Endothelial cell of umbilical vein (primary cell): ENCODE data around the gene FTO. TPM values are rescaled to one million over a fixed set of nuclear protein-coding genes. Genes with fewer than 3 reads are reported as not detected.

Source experiments
- BruUV-seq: library from RNA; stranded (reverse); fragments of 400-500 nt; replicated peaks from 2 replicates; lab custom pipeline; 2021; lab: Mats Ljungman, UMichigan
- CTCF ChIA-PET: fragments of 300-600, 350-600 bp; sonication (Branson Sonifier 250); formaldehyde crosslinking; loops from one replicate; lab custom pipeline; 2021; ENCODE audit warnings: antibody characterized with exemption, inconsistent platforms; lab: Charles Lee
- POLR2A ChIA-PET: fragments of 300-600, 350-600 bp; sonication (Branson Sonifier 250); formaldehyde crosslinking; loops from one replicate; lab custom pipeline; 2021; ENCODE audit warnings: antibody characterized with exemption, inconsistent platforms; lab: Charles Lee
- DNase-seq: peaks from one replicate; pipeline ENCODE4 v3.0.0-alpha.2; 2011; ENCODE audit warnings: low read depth, low spot score
- FAIRE-seq: peaks from 2 replicates; lab custom pipeline; 2011; peaks lifted over from hg19 to GRCh38; lab: Jason Lieb, UNC
- H2AFZ ChIP-seq: 2 replicates; pipeline ENCODE4 v1.6.0; 2012; ENCODE audit warnings: low read depth, low read length, control low read depth, inconsistent platforms
- H3K27ac ChIP-seq: 2 replicates; pipeline ENCODE4 v1.5.1; 2011; ENCODE audit warnings: low read depth, mild to moderate bottlenecking, control low read depth, low read length, moderate library complexity; ENCODE audit not compliant: insufficient read depth
- H3K27me3 ChIP-seq, 2 experiments: 2 replicates each; pipeline versions ENCODE4 v1.6.0 to v1.6.1; 2011; ENCODE audit warnings: low read length in 2 of 2, mixed read lengths in 1 of 2; ENCODE audit not compliant: control insufficient read depth in 2 of 2, insufficient read depth in 2 of 2
- H3K36me3 ChIP-seq, 2 experiments: 2 replicates in 1 of 2; 3 replicates in 1 of 2; pipeline ENCODE4 v1.5.1; 2011; ENCODE audit warnings: low read length in 2 of 2, mild to moderate bottlenecking in 1 of 2, moderate library complexity in 1 of 2; ENCODE audit not compliant: control insufficient read depth in 2 of 2, insufficient read depth in 2 of 2; ENCODE audit errors: extremely low read depth in 1 of 2
- H3K4me1 ChIP-seq: 3 replicates; pipeline ENCODE4 v1.5.1; 2011; ENCODE audit warnings: mild to moderate bottlenecking, low read length; ENCODE audit not compliant: control insufficient read depth, insufficient read depth; ENCODE audit errors: extremely low read depth
- H3K4me2 ChIP-seq: 2 replicates; pipeline ENCODE4 v1.6.1; 2011; ENCODE audit warnings: low read length, control low read depth, mixed read lengths; ENCODE audit not compliant: insufficient read depth
- H3K4me3 ChIP-seq, 3 experiments: fragments of 200-600 bp in 1 of 3; sonication (generic), shearing (Covaris generic) in 1 of 3; replicated peaks in 1 of 3; 2 replicates each; pipeline ENCODE4 v1.5.1; 2011 to 2016; ENCODE audit warnings: control low read depth in 3 of 3, low read length in 3 of 3, mild to moderate bottlenecking in 2 of 3, inconsistent platforms in 1 of 3, low read depth in 1 of 3, moderate library complexity in 1 of 3; ENCODE audit not compliant: insufficient read depth in 1 of 3
- H3K79me2 ChIP-seq: 2 replicates; pipeline ENCODE4 v1.6.0; 2012; ENCODE audit warnings: low read length, inconsistent platforms; ENCODE audit not compliant: control insufficient read depth, insufficient read depth
- H3K9ac ChIP-seq: replicated peaks from 2 replicates; pipeline ENCODE3; 2011; ENCODE audit warnings: low read length, control low read depth; ENCODE audit not compliant: insufficient read depth; ENCODE audit errors: extremely low read depth
- H3K9me1 ChIP-seq: replicated peaks from 3 replicates; pipeline ENCODE4 v1.6.0; 2011; ENCODE audit warnings: mild to moderate bottlenecking, low read length; ENCODE audit not compliant: control insufficient read depth, insufficient read depth; ENCODE audit errors: extremely low read depth
- H3K9me3 ChIP-seq: replicated peaks from 2 replicates; pipeline ENCODE4 v1.5.1; 2012; ENCODE audit warnings: low read length, inconsistent platforms; ENCODE audit not compliant: control insufficient read depth, insufficient read depth
- H4K20me1 ChIP-seq: replicated peaks from 2 replicates; pipeline ENCODE3; 2011; ENCODE audit warnings: mild to moderate bottlenecking, low read length; ENCODE audit not compliant: control insufficient read depth, insufficient read depth; ENCODE audit errors: extremely low read depth
- CTCF ChIP-seq, 2 donors: IDR thresholded peaks; 1 replicate in 1 of 2; 2 replicates in 1 of 2; pipeline ENCODE4 v1.5.1; 2011; ENCODE audit warnings: low read length in 2 of 2, mild to moderate bottlenecking in 2 of 2, moderate library complexity in 2 of 2, control low read depth in 1 of 2, inconsistent platforms in 1 of 2, low read depth in 1 of 2; ENCODE audit not compliant: insufficient read depth in 1 of 2; ENCODE audit errors: extremely low read depth in 1 of 2
- EZH2 ChIP-seq: IDR thresholded peaks from 2 replicates; pipeline ENCODE4 v1.6.1; 2012; ENCODE audit warnings: borderline replicate concordance, low read depth, mild to moderate bottlenecking, moderate library complexity, low read length, inconsistent platforms; ENCODE audit not compliant: severe bottlenecking
- FOS ChIP-seq: IDR thresholded peaks from 2 replicates; pipeline ENCODE4 v1.6.1; 2011; ENCODE audit warnings: mild to moderate bottlenecking, low read length, moderate library complexity, borderline replicate concordance; ENCODE audit not compliant: insufficient read depth
- GATA2 ChIP-seq: IDR thresholded peaks from 2 replicates; pipeline ENCODE4 v1.7.0; 2011; ENCODE audit warnings: low read depth, mild to moderate bottlenecking, moderate library complexity, mixed read lengths, low read length; ENCODE audit not compliant: insufficient read length, insufficient read depth
- JUN ChIP-seq: IDR thresholded peaks from 2 replicates; pipeline ENCODE4 v1.6.1; 2011; ENCODE audit warnings: borderline replicate concordance, low read depth; ENCODE audit not compliant: insufficient read length, insufficient read depth
- MAX ChIP-seq: IDR thresholded peaks from 2 replicates; pipeline ENCODE4 v1.6.1; 2011; ENCODE audit not compliant: insufficient read depth, insufficient read length
- MYC ChIP-seq: IDR thresholded peaks from one replicate; pipeline ENCODE4 v1.6.1; 2011; ENCODE audit warnings: mild to moderate bottlenecking, low read depth, low read length
- POLR2A ChIP-seq: IDR thresholded peaks from 2 replicates; pipeline ENCODE4 v1.6.1; 2012; ENCODE audit warnings: low read depth, mild to moderate bottlenecking, control low read depth, low read length
- POLR2AphosphoS5 ChIP-seq: IDR thresholded peaks from 2 replicates; pipeline ENCODE4 v1.6.1; 2012; ENCODE audit warnings: low read depth, mild to moderate bottlenecking, control low read depth, low read length, moderate library complexity; ENCODE audit not compliant: insufficient read depth
- dilution Hi-C: fragments of 300-500 bp; cut with MboI; formaldehyde crosslinking; loops from one replicate; pipeline ENCODE4 v1.15.0; 2019; ENCODE audit warnings: low sequenced_read_pairs; ENCODE audit not compliant: extremely low pct_ligation_motif_present
- intact Hi-C: fragments of 100-400 bp; cut with micrococcal nuclease; formaldehyde crosslinking; loops from one replicate; pipeline ENCODE4 v1.10.0; 2022
- polyA plus RNA-seq, 4 experiments: library from polyadenylated mRNA; depleted of rRNA in 3 of 4; stranded (reverse) in 3 of 4; unstranded in 1 of 4; fragments of >200 nt; gene quantifications; 2 replicates each; pipeline versions ENCODE4 v1.2.1 to v1.2.3, GENCODE V29; 2011 to 2012; ENCODE audit warnings: missing spikeins in 1 of 4
- total RNA-seq: library from RNA; stranded (reverse); gene quantifications from 2 replicates; pipeline ENCODE4 v1.2.3, GENCODE V29; 2021

Gene FTO
- total and polyA plus RNA-seq, 2 donors (not counting 3 experiments of a cell fraction or from before 2014, with no cell fraction given) = 48.6 to 87.1 TPM

- Histone ChIP-seq H3K4me2 (no peak overlapping the region), H3K27ac (no peak overlapping the region), H3K4me3 (no peak overlapping the region), H2AFZ (no peak overlapping the region), H3K9me3 (no peaks in the 10 kb centered on the region), H3K4me1 (peaks cover 4% of the 10 kb centered on the region), H3K36me3 (no peaks in the 10 kb centered on the region), H3K79me2 (peaks cover 22% of the 10 kb centered on the region), H3K27me3 (no peaks in the 10 kb centered on the region), H4K20me1 (no peaks in the 10 kb centered on the region), H3K9ac (no peak overlapping the region), H3K9me1 (no peaks in the 10 kb centered on the region)
- BruUV-seq = no TSS peak
- dilution Hi-C loops = no loop called here
- no peak for TF ChIP-seq POLR2AphosphoS5
- no peak for TF ChIP-seq MAX
- TF ChIP-seq MYC = no peak
- no peak for TF ChIP-seq POLR2A
- TF ChIP-seq FOS = no peak
- TF ChIP-seq GATA2 = no peak
- no peak for TF ChIP-seq CTCF (IDR thresholded peaks at IDR 0.05; ENCODE audit: extremely low read depth in 1 of 2, insufficient read depth in 1 of 2, low read depth in 1 of 2, low read length in 2 of 2)
- TF ChIP-seq EZH2 = no peak
- no peak for TF ChIP-seq JUN
- POLR2A ChIA-PET = no interaction called here
- no peak for DNase-seq
- FAIRE-seq = no peak
- intact Hi-C loops = no loop called here
- CTCF ChIA-PET = interaction anchor here (2.2 kb wide), 1 partner anchor 11 kb away, joined by 5 read pairs; no protein-coding TSS in a partner anchor
Measured at GRCh38 chr16:53779186-53779585, 75.2 kb downstream of the FTO start.
